Esophagus squamous epithelium (tissue), 5 donors: ENCODE results near the gene IFI27L2. TPM values are rescaled to one million over a fixed set of nuclear protein-coding genes. Genes with fewer than 3 reads are reported as not detected.

Source experiments
- DNase-seq: peaks from one replicate; lab custom pipeline; 2025; lab: John Stamatoyannopoulos, UW
- H3K27ac ChIP-seq, 4 donors: fragments of 200-600 bp; sonication (generic); one replicate each; pipeline ENCODE4 v1.5.1; 2016 to 2019; ENCODE audit warnings: mild to moderate bottlenecking in 1 of 4
- H3K27me3 ChIP-seq, 4 donors: fragments of 200-600 bp; sonication (generic); 1 replicate in 3 of 4; 2 replicates in 1 of 4; pipeline versions ENCODE4 v1.5.1 to v1.6.0; 2017 to 2021; ENCODE audit warnings: antibody characterized with exemption in 1 of 4
- H3K36me3 ChIP-seq, 3 donors: fragments of 200-600 bp; sonication (generic); one replicate each; pipeline ENCODE4 v1.5.1; 2016 to 2019
- H3K4me1 ChIP-seq, 3 donors: fragments of 200-600 bp; sonication (generic); one replicate each; pipeline ENCODE4 v1.5.1; 2017 to 2019
- H3K4me3 ChIP-seq, 4 donors: fragments of 200-600 bp; sonication (generic); 1 replicate in 3 of 4; 2 replicates in 1 of 4; pipeline ENCODE4 v1.5.1; 2016 to 2019; ENCODE audit warnings: mild to moderate bottlenecking in 2 of 4, moderate library complexity in 1 of 4
- H3K9me3 ChIP-seq, 3 donors: fragments of 200-600 bp; sonication (generic); one replicate each; pipeline ENCODE4 v1.5.1; 2016 to 2019
- POLR2A ChIP-seq, 4 donors: fragments of 450-650 bp; IDR thresholded peaks; one replicate each; pipeline ENCODE4 v1.6.1; 2017; ENCODE audit warnings: antibody characterized with exemption in 4 of 4, mild to moderate bottlenecking in 4 of 4, moderate library complexity in 3 of 4
- WGBS, 2 donors: methylation state at CpG; one replicate each; pipeline ENCODE4 v1.1.5; 2018; 5-methylcytosine and 5-hydroxymethylcytosine counted together
- intact Hi-C: fragments of 100-400 bp; cut with DNase I; formaldehyde crosslinking; loops from one replicate; pipeline ENCODE4 v1.15.0; 2022
- total RNA-seq, 4 donors: library from RNA; depleted of rRNA; stranded (reverse); fragments of >200 nt; gene quantifications; one replicate each; pipeline ENCODE4 v1.1.0, GENCODE V29; 2016
- TF ChIP-seq, protein P1 (sequence below), 6 experiments: fragments of 450-650 bp in 4 of 6; fragments of 200-600 bp in 2 of 6; sonication (generic) in 2 of 6; IDR thresholded peaks; one replicate each; pipeline ENCODE4 v1.5.1; 2016 to 2019; ENCODE audit warnings: antibody characterized with exemption in 6 of 6, mild to moderate bottlenecking in 4 of 6, moderate library complexity in 4 of 6
- donor health status: DM: yes; HTN: yes; CAD: no.

The IFI27L2 gene
- total RNA-seq, 4 donors from 2014 or later, result 50.6 to 97.1 (median 66.0) TPM

DNA sequence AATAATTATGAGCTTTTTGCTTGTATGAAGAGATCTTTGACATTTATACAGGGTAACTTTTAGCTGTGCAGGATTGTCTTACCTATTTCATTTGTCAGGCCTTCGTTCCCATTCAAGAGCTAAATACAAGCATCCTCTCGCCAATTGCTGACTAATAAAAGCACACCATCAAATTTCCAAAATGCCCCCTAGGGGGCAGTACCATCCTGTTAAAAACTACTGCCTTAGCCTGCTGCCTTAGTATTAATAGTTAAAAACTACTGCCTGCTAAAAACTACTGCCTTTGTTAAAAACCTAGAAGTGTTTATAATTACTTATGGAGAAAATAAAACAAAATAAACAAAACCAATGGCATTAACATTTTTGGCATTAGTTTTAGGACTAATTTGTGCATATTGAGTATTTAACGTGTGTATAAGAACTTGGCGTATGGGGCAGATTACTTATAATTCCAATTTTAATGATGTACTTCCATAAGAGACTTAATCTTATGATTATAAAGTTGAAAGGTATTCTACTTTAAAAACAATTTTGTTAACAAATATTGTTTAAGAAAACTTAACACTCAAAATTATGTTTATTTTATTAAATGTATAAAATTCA is 3.0 kb upstream of the IFI27L2 start:
- Histone ChIP-seq H3K4me3 (no peak overlapping the region), H3K4me1 (peaks cover 11 to 26% (median 17%) of the 10 kb centered on the region in 3 donors), H3K36me3 (peaks cover 0 to 2% (median 0%) of the 10 kb centered on the region in 3 donors), H3K9me3 (no peaks in the 10 kb centered on the region), H3K27me3 (no peaks in the 10 kb centered on the region), H3K27ac (no peak overlapping the region)
- TF ChIP-seq POLR2A (IDR thresholded peaks at IDR 0.05), result no peak
- TF ChIP-seq, protein P1, sequence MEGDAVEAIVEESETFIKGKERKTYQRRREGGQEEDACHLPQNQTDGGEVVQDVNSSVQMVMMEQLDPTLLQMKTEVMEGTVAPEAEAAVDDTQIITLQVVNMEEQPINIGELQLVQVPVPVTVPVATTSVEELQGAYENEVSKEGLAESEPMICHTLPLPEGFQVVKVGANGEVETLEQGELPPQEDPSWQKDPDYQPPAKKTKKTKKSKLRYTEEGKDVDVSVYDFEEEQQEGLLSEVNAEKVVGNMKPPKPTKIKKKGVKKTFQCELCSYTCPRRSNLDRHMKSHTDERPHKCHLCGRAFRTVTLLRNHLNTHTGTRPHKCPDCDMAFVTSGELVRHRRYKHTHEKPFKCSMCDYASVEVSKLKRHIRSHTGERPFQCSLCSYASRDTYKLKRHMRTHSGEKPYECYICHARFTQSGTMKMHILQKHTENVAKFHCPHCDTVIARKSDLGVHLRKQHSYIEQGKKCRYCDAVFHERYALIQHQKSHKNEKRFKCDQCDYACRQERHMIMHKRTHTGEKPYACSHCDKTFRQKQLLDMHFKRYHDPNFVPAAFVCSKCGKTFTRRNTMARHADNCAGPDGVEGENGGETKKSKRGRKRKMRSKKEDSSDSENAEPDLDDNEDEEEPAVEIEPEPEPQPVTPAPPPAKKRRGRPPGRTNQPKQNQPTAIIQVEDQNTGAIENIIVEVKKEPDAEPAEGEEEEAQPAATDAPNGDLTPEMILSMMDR (IDR thresholded peaks at IDR 0.05), result peak; percentile 63 to 77 (median 72)
- intact Hi-C loops, result no loop called here
- 41 to 44% methylated on average over 4 of the region's 4 CpGs for WGBS, 2 donors
- no peak for DNase-seq

DNA sequence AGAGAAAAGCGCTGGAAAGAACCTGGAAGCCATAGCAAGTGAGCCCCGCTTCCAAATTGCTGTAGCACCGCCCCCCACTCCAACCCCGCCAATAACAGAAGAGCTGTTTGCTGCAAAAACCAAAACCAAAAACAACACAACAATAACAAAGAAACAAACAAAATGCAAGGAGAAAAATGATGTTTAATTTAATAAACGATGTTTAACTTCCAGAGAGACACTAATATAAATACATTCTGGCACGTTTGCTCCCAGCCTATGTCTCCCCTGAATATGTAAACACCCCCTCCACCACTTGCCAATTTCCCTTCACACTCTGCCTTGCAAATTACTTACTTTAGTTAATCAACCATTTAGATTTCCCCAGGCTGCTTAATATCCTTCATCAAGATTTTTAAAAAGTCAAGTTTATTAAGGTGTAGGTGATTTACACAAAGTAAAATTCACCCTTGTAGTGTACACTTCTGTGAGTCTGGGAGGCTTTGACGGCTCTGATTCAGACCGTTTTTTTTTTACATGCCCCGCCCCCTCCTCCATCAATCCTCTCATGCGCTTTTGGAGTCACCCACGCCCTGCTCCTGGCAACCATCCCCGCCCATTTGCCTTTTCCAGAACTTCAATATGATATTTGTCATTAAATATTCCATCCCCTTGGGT is 482 bp upstream of the IFI27L2 start:
- H3K4me1 ChIP-seq, result peaks cover 11 to 26% (median 17%) of the 10 kb centered on the region in 3 donors
- 0% methylated on average over 11 of the region's 12 CpGs for WGBS, 2 donors
- no peaks in the 10 kb centered on the region for H3K9me3 ChIP-seq
- DNase-seq, result no peak
- intact Hi-C loops, result no loop called here
- peaks cover 0 to 10% (median 0%) of the 10 kb centered on the region in 3 donors for H3K36me3 ChIP-seq
- no peak for TF ChIP-seq POLR2A (IDR thresholded peaks at IDR 0.05)
- TF ChIP-seq, protein P1 (IDR thresholded peaks at IDR 0.05), result no peak
- H3K27me3 ChIP-seq, result no peaks in the 10 kb centered on the region
- peak overlapping the region; percentile 78 to 91 (median 89) for H3K27ac ChIP-seq
- H3K4me3 ChIP-seq, result peak overlapping the region; percentile 52 to 77 (median 60)

DNA sequence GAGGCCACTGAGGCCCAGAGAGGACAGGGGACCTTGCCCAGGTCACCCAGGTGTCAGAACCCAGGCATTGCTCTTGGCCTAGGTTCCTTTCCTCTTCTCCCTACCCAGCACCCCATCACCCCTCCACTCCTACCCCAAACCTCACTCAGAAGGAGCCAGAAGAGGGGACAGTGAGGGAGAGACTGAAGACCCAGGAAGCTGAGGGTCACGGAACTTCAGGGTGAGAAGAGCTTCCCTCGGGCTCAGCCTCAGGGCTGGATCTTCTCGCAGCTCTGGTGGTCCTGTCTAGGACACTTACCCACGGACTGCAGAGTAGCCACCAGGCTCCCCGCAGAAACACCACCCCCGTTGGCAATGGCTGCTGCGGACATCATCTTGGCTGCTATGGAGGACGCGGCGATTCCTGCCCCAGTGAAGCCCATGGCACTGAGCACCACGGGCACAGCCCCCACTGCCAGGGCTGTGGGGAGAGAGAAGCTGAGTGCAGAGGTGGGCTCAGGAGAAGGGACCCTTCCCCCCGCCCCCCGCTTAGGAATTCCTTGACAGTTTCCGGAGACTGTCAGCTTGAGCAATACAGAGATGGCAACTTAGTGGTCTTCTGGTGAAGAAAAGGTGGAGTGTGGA is 1.1 kb downstream of the IFI27L2 start:
- Histone ChIP-seq H3K4me3 (peak overlapping the region in 1 of 4 donors; percentile 77), H3K27me3 (no peaks in the 10 kb centered on the region), H3K9me3 (no peaks in the 10 kb centered on the region), H3K27ac (peak overlapping the region in 2 of 4 donors; percentile 91), H3K4me1 (peaks cover 11 to 26% (median 17%) of the 10 kb centered on the region in 3 donors), H3K36me3 (peaks cover 0 to 10% (median 0%) of the 10 kb centered on the region in 3 donors)
- DNase-seq, result no peak
- 73 to 95% methylated on average over 2 to 3 of the region's 14 CpGs for WGBS, 2 donors
- no peak for TF ChIP-seq POLR2A (IDR thresholded peaks at IDR 0.05)
- TF ChIP-seq, protein P1 (IDR thresholded peaks at IDR 0.05), result no peak
- intact Hi-C loops, result no loop called here

DNA sequence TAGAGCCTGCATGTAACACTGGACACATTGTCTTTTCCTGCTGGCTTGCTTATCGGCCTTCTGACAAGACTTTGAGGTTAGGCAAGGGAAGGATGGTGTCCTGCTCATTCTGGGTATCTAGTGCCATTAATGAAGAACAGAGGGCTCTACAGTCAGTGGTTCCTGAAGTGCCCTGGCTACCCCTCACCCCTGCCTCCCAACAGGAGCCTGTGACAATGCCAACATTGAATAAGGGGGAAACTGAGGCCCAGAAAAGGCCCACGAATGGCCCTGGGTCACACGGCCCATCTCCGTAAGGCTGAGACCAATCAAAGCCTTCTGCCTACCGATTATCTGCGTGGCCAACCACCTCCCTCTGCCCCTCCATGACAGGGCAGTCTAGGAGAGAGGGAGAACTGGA is 2.1 kb downstream of the IFI27L2 start:
- Histone ChIP-seq H3K4me1 (peaks cover 11 to 26% (median 17%) of the 10 kb centered on the region in 3 donors), H3K4me3 (no peak overlapping the region), H3K9me3 (no peaks in the 10 kb centered on the region), H3K36me3 (peaks cover 0 to 10% (median 0%) of the 10 kb centered on the region in 3 donors), H3K27me3 (no peaks in the 10 kb centered on the region), H3K27ac (no peak overlapping the region)
- intact Hi-C loops, result no loop called here
- no peak for TF ChIP-seq POLR2A (IDR thresholded peaks at IDR 0.05)
- TF ChIP-seq, protein P1 (IDR thresholded peaks at IDR 0.05), result no peak
- DNase-seq, result no peak
- WGBS, 2 donors, result 92% methylated on average over 5 to 6 of the region's 6 CpGs

DNA sequence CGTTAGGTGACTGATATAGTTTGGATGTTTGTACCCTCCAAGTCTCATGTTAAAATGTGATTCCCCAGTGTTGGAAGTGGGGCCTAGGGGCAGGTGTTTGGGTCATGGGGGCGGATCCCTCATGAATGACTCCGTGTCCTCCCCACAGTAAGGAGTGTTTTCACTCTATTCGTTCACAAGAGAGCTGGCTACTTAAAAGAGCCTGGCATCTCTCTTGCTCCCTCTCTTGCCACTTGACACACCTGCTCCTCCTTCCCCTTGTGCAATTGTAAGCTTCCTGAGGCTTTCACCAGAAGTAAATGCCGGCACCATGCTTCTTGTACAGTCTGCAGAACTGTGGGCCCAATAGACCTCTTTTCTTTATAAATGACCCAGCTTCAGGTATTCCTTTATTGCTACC is 2.6 kb downstream of the IFI27L2 start:
- Histone ChIP-seq H3K4me3 (no peak overlapping the region), H3K27me3 (no peaks in the 10 kb centered on the region), H3K4me1 (peaks cover 11 to 26% (median 17%) of the 10 kb centered on the region in 3 donors), H3K9me3 (no peaks in the 10 kb centered on the region), H3K27ac (no peak overlapping the region), H3K36me3 (peaks cover 0 to 10% (median 0%) of the 10 kb centered on the region in 3 donors)
- intact Hi-C loops, result no loop called here
- TF ChIP-seq, protein P1 (IDR thresholded peaks at IDR 0.05), result no peak
- TF ChIP-seq POLR2A (IDR thresholded peaks at IDR 0.05), result no peak
- no peak for DNase-seq
- WGBS, 2 donors, result 79 to 90% methylated on average over 5 of the region's 5 CpGs
